ENCODE measurements around the gene ZNF672. TPM values are rescaled to one million over a fixed set of nuclear protein-coding genes. Genes with fewer than 3 reads are reported as not detected.
A peak's percentile ranks its signal among the peaks of the same experiment; 100 is the strongest.

ZNF672 gene
- total RNA-seq, 1 donor from 2014 or later = 24.1 TPM

DNA sequence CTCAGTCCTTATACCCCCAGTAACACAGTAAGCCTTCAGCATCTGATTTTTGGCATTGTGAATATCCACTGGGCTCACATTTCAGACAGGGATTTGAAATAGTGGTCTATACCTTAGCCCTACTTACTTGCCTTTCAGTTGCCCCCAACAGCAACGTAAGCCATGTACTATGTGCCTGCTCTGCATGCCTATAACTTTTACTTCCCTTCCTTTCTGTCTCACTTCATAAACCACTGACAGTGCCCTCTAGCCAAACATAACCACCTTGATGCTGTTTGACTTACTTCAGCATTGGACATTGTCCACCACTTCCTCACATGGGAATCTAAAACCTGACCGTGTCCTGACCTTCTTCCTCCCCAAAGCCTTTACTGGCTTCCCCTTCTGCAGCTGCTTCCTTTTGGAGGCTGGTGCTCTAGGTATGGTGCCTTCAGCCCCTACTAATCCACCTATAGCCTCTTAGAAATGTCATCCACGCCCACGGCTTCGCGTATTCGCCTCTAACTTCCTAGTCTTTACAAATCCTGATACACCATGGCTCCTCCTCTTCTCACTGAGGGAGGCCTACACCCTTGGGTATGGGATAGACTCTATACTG, 3.6 kb upstream of the ZNF672 start:
- no peaks in the 10 kb centered on the region for H3K36me3 Mint-ChIP-seq (ENCODE audit: unreplicated experiment)
- DNase-seq (ENCODE audit: extremely low spot score, unreplicated experiment) = no peak
- no peak overlapping the region for H3K4me3 Mint-ChIP-seq (ENCODE audit: unreplicated experiment)
- H3K27me3 Mint-ChIP-seq (ENCODE audit: unreplicated experiment) = peaks cover 10% of the 10 kb centered on the region
- peaks cover 9% of the 10 kb centered on the region for H3K4me1 Mint-ChIP-seq (ENCODE audit: unreplicated experiment)
- TF ChIP-seq, protein P1, sequence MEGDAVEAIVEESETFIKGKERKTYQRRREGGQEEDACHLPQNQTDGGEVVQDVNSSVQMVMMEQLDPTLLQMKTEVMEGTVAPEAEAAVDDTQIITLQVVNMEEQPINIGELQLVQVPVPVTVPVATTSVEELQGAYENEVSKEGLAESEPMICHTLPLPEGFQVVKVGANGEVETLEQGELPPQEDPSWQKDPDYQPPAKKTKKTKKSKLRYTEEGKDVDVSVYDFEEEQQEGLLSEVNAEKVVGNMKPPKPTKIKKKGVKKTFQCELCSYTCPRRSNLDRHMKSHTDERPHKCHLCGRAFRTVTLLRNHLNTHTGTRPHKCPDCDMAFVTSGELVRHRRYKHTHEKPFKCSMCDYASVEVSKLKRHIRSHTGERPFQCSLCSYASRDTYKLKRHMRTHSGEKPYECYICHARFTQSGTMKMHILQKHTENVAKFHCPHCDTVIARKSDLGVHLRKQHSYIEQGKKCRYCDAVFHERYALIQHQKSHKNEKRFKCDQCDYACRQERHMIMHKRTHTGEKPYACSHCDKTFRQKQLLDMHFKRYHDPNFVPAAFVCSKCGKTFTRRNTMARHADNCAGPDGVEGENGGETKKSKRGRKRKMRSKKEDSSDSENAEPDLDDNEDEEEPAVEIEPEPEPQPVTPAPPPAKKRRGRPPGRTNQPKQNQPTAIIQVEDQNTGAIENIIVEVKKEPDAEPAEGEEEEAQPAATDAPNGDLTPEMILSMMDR (IDR thresholded peaks at IDR 0.05) = no peak
- H3K9me3 Mint-ChIP-seq (ENCODE audit: unreplicated experiment) = no peaks in the 10 kb centered on the region
- H3K27ac Mint-ChIP-seq (ENCODE audit: unreplicated experiment) = no peak overlapping the region

DNA sequence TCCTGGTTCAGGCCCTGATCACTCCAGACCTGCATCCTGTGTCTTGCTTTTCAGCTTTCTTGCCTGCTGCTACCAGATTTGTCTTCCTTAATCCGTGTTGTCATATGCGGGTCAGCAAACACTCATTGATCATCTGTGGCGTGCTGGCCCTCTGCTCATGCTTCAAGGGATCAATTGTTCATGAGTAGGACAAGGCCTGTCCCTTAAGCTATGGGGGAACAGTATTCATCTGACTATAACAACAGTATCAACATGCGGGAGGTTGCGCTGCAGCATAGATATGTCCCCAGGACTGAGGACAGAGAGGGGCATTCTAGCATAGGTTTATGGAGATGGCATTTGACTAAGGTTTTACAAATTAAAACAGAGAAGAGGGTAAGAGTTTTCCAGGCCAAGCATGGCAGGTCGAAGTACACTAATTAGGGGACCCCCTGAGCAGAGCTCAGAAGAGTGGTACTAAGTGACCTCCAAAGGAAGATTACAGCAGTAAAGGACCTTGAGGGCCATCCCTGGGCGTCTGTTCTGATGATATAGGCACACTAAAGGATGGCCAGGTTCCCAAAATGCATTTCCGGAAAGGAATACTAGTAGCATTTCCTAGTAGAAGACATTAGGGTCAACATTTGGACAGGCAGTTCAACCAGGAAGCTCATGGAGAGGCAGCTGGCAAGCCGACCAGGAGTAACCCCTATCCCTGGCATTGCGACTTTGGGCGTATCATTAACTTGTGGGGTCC, 811 bp upstream of the ZNF672 start:
- no peak overlapping the region for H3K4me3 Mint-ChIP-seq (ENCODE audit: unreplicated experiment)
- no peak for DNase-seq (ENCODE audit: extremely low spot score, unreplicated experiment)

DNA sequence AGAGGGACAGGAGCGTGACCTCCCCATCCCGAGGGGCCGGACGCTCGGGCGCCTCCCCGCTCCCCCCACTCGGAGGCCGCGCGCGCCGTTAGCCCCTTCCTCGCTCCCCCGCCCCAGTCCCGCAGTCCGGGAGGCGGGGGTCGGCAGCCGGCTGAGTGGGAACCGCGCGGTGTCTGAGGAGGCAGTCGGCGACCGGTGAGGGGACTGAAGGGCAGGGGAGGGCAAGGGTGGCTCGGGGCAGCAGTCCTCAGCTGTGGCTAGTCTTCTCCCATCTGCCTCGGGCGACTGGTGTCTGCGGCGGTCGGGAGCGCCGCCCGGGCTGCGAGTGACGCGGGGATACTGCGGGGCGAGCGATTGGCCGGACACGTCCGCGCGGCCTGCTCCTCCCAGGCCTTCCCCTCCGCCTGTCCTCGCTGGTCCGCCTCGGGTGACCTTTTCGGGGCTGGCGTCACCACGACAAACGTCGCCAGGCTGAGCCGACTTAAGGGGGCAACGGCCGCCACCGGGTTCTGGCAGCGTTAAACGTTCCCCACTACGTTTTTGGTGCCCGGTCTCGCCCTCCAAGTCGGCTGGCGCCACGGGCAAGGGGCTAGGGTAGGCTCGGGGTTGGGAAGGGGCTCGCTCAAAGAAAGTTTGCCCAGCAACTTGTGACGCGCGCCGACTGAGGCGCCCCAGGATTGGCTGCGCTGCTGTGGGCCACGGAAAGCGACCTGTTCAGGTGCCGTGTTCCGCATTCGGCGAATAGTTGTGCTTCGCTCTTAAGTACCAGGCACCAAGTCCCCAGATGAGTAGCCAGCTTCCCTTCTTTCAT, 538 bp downstream of the ZNF672 start:
- Mint-ChIP-seq H3K4me3 (ENCODE audit: unreplicated experiment) (no peak overlapping the region), H3K36me3 (ENCODE audit: unreplicated experiment) (no peaks in the 10 kb centered on the region), H3K4me1 (ENCODE audit: unreplicated experiment) (peaks cover 17% of the 10 kb centered on the region), H3K27me3 (ENCODE audit: unreplicated experiment) (no peaks in the 10 kb centered on the region), H3K27ac (ENCODE audit: unreplicated experiment) (peak overlapping the region; percentile 98), H3K9me3 (ENCODE audit: unreplicated experiment) (no peaks in the 10 kb centered on the region)
- peak; percentile 95 for DNase-seq (ENCODE audit: extremely low spot score, unreplicated experiment)
- TF ChIP-seq, protein P1 (IDR thresholded peaks at IDR 0.05) = no peak

More for the DNA sequence above, 811 bp upstream of the ZNF672 start:
- Mint-ChIP-seq H3K9me3 (ENCODE audit: unreplicated experiment) (no peaks in the 10 kb centered on the region), H3K4me1 (ENCODE audit: unreplicated experiment) (peaks cover 17% of the 10 kb centered on the region), H3K27me3 (ENCODE audit: unreplicated experiment) (peaks cover 4% of the 10 kb centered on the region), H3K27ac (ENCODE audit: unreplicated experiment) (no peak overlapping the region), H3K36me3 (ENCODE audit: unreplicated experiment) (no peaks in the 10 kb centered on the region)
- TF ChIP-seq, protein P1 (IDR thresholded peaks at IDR 0.05) = no peak

DNA sequence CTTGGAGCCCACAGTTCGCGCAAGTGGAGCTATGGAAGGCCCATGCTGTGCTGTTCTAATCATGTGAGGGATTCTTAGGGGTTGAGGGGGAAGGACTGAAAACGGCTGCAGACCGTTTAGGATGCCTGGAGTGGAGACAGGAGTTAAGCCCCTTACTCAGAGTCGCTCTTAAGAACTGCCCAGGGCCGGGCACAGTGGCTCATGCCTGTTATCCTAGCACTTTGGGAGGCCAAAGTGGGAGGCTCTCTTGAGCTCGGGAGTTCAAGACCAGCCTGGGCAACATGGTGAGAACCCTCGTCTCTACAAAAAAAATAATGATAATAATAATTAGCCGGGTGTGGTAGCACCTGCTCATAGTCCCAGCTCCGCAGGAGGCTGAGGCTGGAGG, 1.1 kb downstream of the ZNF672 start:
- TF ChIP-seq, protein P1 (IDR thresholded peaks at IDR 0.05) = no peak

DNA sequence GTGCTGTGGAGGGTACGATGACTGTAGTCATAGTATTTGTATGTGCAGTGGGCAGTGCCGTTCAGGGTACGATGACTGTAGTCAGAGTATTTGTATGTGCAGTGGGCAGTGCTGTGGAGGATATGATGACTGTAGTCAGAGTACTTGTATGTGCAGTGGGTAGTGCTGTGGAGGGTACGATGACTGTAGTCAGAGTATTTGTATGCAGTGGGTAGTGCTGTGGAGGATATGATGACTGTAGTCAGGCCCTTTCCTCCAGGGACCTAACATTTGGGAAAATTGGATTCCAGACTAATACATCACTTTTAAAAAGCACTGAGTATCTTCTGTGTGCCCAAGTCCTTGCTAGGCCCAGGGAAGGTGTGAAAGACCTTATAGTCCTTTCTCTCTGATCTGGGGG, 2.9 kb downstream of the ZNF672 start:
- H3K4me1 Mint-ChIP-seq (ENCODE audit: unreplicated experiment) = peaks cover 17% of the 10 kb centered on the region
- H3K4me3 Mint-ChIP-seq (ENCODE audit: unreplicated experiment) = no peak overlapping the region
- no peak for DNase-seq (ENCODE audit: extremely low spot score, unreplicated experiment)
- H3K27ac Mint-ChIP-seq (ENCODE audit: unreplicated experiment) = peak overlapping the region; percentile 14
- peaks cover 12% of the 10 kb centered on the region for H3K36me3 Mint-ChIP-seq (ENCODE audit: unreplicated experiment)
- H3K27me3 Mint-ChIP-seq (ENCODE audit: unreplicated experiment) = no peaks in the 10 kb centered on the region
- H3K9me3 Mint-ChIP-seq (ENCODE audit: unreplicated experiment) = no peaks in the 10 kb centered on the region
- TF ChIP-seq, protein P1 (IDR thresholded peaks at IDR 0.05) = no peak

More for the DNA sequence above, 1.1 kb downstream of the ZNF672 start:
- Mint-ChIP-seq H3K27ac (ENCODE audit: unreplicated experiment) (peak overlapping the region; percentile 98), H3K4me3 (ENCODE audit: unreplicated experiment) (no peak overlapping the region), H3K27me3 (ENCODE audit: unreplicated experiment) (no peaks in the 10 kb centered on the region), H3K36me3 (ENCODE audit: unreplicated experiment) (peaks cover 1% of the 10 kb centered on the region), H3K9me3 (ENCODE audit: unreplicated experiment) (no peaks in the 10 kb centered on the region), H3K4me1 (ENCODE audit: unreplicated experiment) (peaks cover 17% of the 10 kb centered on the region)
- DNase-seq (ENCODE audit: extremely low spot score, unreplicated experiment) = no peak

All from osteocyte (in vitro differentiated cells).